Bronchial epithelial cell (primary cell): ENCODE results near the gene INSR. TPM values are rescaled to one million over a fixed set of nuclear protein-coding genes. Genes with fewer than 3 reads are reported as not detected.

ENCODE experiments used
- DNase-seq: peaks from one replicate; pipeline ENCODE4 v3.0.0-alpha.2; 2010; ENCODE audit warnings: low read depth
- FAIRE-seq: peaks from 2 replicates; lab custom pipeline; 2011; peaks lifted over from hg19 to GRCh38; lab: Jason Lieb, UNC
- H3K27me3 ChIP-seq: 2 replicates; pipeline ENCODE4 v1.5.1; 2011; ENCODE audit warnings: low read length; ENCODE audit not compliant: control insufficient read depth, insufficient read depth
- H3K36me3 ChIP-seq: 2 replicates; pipeline ENCODE4 v1.5.1; 2011; ENCODE audit warnings: low read length; ENCODE audit not compliant: control insufficient read depth, insufficient read depth
- H3K4me3 ChIP-seq: 2 replicates; pipeline ENCODE4 v1.5.1; 2011; ENCODE audit warnings: mild to moderate bottlenecking, low read depth, low read length, control low read depth
- total RNA-seq: library from RNA; depleted of rRNA; stranded (reverse); fragments of >200 nt; gene quantifications from 2 replicates; pipeline ENCODE4 v1.2.1, GENCODE V29; 2014
- TF ChIP-seq, protein P1 (sequence below): IDR thresholded peaks from 2 replicates; pipeline ENCODE4 v1.5.1; 2011; ENCODE audit warnings: mild to moderate bottlenecking, moderate library complexity, low read length, control low read depth, inconsistent platforms; ENCODE audit not compliant: insufficient read depth, severe bottlenecking

INSR gene
- total RNA-seq, 1 donor from 2014 or later = 6.1 TPM

DNA sequence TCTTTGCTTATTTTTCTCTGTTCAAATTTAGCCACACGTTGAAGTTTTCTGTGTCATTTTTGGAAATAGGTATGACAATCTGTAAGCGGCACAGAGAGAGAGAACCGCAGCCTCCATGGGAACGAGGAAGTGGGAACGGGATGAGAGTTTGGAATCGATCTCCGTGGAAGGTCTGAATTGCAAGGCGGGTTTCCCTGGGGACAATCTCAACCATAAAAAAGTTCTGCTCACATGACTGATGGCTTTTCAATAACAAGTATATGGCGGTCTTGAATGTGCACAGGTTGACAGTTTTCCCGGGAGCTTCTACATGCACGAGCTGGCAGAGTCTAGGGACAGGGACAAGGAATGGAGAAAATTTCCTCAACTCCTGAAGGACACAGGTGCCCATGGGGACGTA lies 90.9 kb downstream of the INSR start:
- FAIRE-seq = no peak
- Histone ChIP-seq H3K4me3 (no peak overlapping the region), H3K36me3 (no peaks in the 10 kb centered on the region), H3K27me3 (no peaks in the 10 kb centered on the region)
- TF ChIP-seq, protein P1, sequence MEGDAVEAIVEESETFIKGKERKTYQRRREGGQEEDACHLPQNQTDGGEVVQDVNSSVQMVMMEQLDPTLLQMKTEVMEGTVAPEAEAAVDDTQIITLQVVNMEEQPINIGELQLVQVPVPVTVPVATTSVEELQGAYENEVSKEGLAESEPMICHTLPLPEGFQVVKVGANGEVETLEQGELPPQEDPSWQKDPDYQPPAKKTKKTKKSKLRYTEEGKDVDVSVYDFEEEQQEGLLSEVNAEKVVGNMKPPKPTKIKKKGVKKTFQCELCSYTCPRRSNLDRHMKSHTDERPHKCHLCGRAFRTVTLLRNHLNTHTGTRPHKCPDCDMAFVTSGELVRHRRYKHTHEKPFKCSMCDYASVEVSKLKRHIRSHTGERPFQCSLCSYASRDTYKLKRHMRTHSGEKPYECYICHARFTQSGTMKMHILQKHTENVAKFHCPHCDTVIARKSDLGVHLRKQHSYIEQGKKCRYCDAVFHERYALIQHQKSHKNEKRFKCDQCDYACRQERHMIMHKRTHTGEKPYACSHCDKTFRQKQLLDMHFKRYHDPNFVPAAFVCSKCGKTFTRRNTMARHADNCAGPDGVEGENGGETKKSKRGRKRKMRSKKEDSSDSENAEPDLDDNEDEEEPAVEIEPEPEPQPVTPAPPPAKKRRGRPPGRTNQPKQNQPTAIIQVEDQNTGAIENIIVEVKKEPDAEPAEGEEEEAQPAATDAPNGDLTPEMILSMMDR = no peak
- DNase-seq = no peak

DNA sequence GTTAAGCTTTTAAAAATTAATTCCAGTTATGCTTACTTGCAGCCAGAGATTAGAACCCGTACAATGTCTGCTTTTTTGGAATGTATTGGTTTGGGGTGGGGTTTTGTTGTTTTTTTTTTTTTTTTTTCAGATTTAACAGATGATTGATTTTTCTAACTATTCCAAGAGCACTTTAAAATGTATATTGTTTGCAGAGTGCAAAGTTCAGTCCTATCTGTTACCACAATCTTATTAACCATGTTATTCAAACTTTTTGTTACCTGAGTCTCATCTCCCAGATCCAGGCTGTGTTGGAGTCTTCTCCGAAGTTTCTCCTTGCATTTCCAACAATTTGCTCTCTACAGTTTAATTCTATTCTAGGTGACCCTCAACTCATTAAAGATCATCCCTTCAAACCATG lies 91.3 kb downstream of the INSR start:
- TF ChIP-seq, protein P1 = no peak
- Histone ChIP-seq H3K36me3 (no peaks in the 10 kb centered on the region), H3K27me3 (no peaks in the 10 kb centered on the region), H3K4me3 (no peak overlapping the region)
- FAIRE-seq = no peak
- DNase-seq = no peak

DNA sequence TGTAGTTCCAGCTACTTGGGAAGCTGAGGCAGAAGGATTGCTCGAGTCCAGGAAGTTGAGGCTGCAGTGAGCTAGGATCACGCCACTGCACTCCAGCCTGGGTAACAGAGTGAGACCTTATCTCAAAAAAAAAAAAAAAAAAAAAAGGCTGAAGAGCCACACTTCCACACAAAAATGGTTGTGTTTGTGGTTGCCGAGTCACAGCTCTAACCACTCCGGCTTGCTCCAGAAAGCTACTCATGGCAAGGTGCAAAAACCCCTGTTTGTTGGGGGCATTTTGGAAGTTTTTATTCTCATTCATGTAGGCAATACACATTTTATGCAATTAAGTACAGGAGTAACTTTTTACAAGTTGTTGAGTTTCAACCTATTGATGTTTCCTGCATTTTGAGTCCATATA lies 93.5 kb downstream of the INSR start:
- DNase-seq (no peak), FAIRE-seq (no peak)
- Histone ChIP-seq H3K36me3 (no peaks in the 10 kb centered on the region), H3K4me3 (no peak overlapping the region), H3K27me3 (no peaks in the 10 kb centered on the region)
- TF ChIP-seq, protein P1 = no peak

DNA sequence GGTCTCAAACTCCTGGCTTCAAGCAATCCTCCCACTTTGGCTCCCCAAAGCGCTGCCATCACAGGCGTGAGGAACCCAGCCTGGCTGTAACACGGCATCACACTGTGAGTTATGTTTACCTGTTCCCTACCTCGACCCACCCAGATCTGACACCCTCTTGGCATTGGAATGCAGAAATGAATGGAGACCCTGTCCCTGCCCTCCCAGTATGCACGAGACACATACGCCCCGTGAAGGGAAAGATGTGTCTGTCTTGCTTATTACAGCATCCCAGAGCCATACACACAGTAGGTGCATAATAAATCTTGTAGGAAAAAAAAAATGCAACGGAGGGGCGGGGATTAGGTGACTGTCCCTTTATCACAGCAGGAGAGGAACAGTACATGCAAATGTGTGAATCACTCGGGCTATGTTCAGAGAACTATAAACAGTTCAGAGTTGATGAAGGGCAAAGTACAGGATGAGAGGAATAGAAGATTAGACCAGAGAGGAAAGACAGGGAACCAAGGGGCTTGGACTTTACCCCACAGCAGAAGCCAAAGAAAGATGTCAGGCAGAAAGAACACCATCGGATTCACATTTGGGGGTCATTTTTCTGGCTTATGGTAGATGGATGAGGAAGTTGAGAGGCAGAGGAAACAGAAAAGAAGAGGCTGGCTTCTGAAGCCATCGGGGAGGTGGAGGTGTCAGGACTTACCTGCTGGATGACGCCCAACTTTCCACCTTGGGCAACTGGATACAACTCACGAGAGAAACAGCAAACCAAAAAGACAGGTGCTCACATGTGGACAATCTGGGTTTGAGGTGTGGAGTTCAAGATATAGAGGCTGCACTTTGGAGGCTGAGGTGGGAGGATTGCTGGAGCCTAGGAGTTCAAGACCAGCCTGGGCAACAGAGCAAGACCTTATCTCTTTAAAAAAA lies 94.3 kb downstream of the INSR start:
- no peaks in the 10 kb centered on the region for H3K27me3 ChIP-seq
- no peak overlapping the region for H3K4me3 ChIP-seq
- FAIRE-seq = no peak
- no peak for DNase-seq
- TF ChIP-seq, protein P1 = no peak
- no peaks in the 10 kb centered on the region for H3K36me3 ChIP-seq

DNA sequence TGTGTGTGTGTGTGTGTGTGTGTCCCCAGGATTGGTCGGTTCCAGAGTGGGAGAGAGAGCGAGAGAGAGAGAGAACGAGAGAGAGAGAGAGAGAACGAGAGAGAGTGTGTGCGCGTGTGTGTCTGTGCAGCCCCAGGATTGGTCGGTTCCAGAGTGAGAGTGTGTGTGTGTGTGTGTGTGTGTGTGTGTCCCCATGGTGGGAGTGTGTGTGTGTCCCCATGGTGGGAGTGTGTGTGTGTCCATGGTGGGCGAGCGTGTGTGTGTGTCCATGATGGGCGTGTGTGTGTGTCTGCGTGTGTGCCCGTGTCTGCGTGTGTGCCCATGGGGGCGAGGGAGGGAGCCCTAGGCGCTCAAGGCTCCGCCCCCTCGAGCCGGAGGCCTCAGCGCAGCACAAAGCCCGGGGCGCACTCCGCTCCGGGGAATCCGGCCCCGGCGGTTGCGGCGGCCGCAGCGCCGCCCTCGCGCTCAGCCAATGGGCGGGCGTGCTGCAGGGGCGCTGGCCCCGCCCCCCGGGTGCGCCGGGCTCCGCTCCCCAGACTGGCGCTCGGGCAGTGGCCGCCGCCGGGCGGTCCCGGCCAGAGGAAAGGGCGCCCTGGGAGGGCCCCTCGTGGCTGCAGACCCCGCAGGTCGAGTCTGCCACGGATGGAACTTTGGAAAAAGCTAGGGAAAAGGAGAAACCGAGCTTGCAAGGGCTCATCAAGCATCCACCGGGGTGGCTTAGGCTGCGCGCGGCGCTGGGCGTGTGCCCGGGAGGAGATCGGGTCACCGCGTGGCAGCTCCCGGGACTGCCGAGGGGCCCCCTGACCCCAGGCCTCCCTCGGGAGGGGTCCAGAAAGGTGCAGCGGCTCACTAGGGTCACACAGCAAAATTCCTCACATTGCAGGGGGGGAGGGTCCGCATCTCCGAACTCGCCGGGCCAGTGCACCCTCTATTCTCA lies 96.2 kb downstream of the INSR start:
- Histone ChIP-seq H3K4me3 (peak overlapping the region; percentile 41), H3K36me3 (no peaks in the 10 kb centered on the region), H3K27me3 (no peaks in the 10 kb centered on the region)
- TF ChIP-seq, protein P1 = no peak
- FAIRE-seq = no peak
- DNase-seq = peak; percentile 54
